ENCODE results near the gene ARHGAP9.
"Not testable (repeated sequence)": the region's sequence is repeated elsewhere in the genome, so short reads cannot be mapped to it uniquely, and the experiment has no call there.

ARHGAP9 gene

GRCh38 chr12:57430931-57431566 is 48.6 kb downstream of the ARHGAP9 start, which contains the start of gene R3HDM2:
Gene R3HDM2, minus strand, starts transcription at chr12:57431043. Its CDS starts 120,615 bp downstream, at chr12:57310428.
- Histone ChIP-seq H3K4me3 (ENCODE audit: extremely low read depth, insufficient read depth, low read length, poor library complexity, severe bottlenecking) (peak within 1 kb of the TSS; percentile 57), H3K9me3 (ENCODE audit: control insufficient read depth, low read length) (no peaks in the 10 kb centered on the region), H3K36me3 (ENCODE audit: control insufficient read depth, insufficient read depth, low read length) (no peaks in the 10 kb centered on the region), H3K4me1 (ENCODE audit: control insufficient read depth, insufficient read depth, low read length, poor library complexity, severe bottlenecking) (no peaks in the 10 kb centered on the region), H3K27ac (ENCODE audit: low read depth, low read length, severe bottlenecking) (peak within 1 kb of the TSS; percentile 95)
- 9 to 10% methylated on average over 28 to 33 of the region's 41 CpGs for WGBS, 2 experiments (ENCODE audit: insufficient coverage in 2 of 2)

- Histone ChIP-seq H3K27ac (ENCODE audit: low read depth, low read length, severe bottlenecking) (peak overlapping the region; percentile 95), H3K36me3 (ENCODE audit: control insufficient read depth, insufficient read depth, low read length) (peaks cover 4% of the 10 kb centered on the region), H3K4me3 (ENCODE audit: extremely low read depth, insufficient read depth, low read length, poor library complexity, severe bottlenecking) (peak overlapping the region; percentile 57), H3K4me1 (ENCODE audit: control insufficient read depth, insufficient read depth, low read length, poor library complexity, severe bottlenecking) (no peaks in the 10 kb centered on the region), H3K9me3 (ENCODE audit: control insufficient read depth, low read length) (no peaks in the 10 kb centered on the region)
- WGBS, 2 experiments (ENCODE audit: insufficient coverage in 2 of 2), result 0 to 2% methylated on average over 29 to 37 of the region's 74 CpGs
Measured at GRCh38 chr12:57430112-57430930, 49.3 kb downstream of the ARHGAP9 start.

- Histone ChIP-seq H3K4me3 (ENCODE audit: extremely low read depth, insufficient read depth, low read length, poor library complexity, severe bottlenecking) (peak overlapping the region; percentile 57), H3K9me3 (ENCODE audit: control insufficient read depth, low read length) (no peaks in the 10 kb centered on the region), H3K36me3 (ENCODE audit: control insufficient read depth, insufficient read depth, low read length) (peaks cover 9% of the 10 kb centered on the region), H3K4me1 (ENCODE audit: control insufficient read depth, insufficient read depth, low read length, poor library complexity, severe bottlenecking) (no peaks in the 10 kb centered on the region), H3K27ac (ENCODE audit: low read depth, low read length, severe bottlenecking) (peak overlapping the region; percentile 95)
- WGBS, 2 experiments (ENCODE audit: insufficient coverage in 2 of 2), result 31 to 49% methylated on average over 5 to 6 of the region's 9 CpGs
Measured at GRCh38 chr12:57429473-57430111, 50.1 kb downstream of the ARHGAP9 start.

GRCh38 chr12:57428965-57429364 is 50.7 kb downstream of the ARHGAP9 start:
- H3K4me1 ChIP-seq (ENCODE audit: control insufficient read depth, insufficient read depth, low read length, poor library complexity, severe bottlenecking), result no peaks in the 10 kb centered on the region
- H3K36me3 ChIP-seq (ENCODE audit: control insufficient read depth, insufficient read depth, low read length), result peaks cover 14% of the 10 kb centered on the region
- 84 to 96% methylated on average over 3 to 6 of the region's 6 CpGs for WGBS, 2 experiments (ENCODE audit: insufficient coverage in 2 of 2)
- no peak overlapping the region for H3K27ac ChIP-seq (ENCODE audit: low read depth, low read length, severe bottlenecking)
- no peak overlapping the region for H3K4me3 ChIP-seq (ENCODE audit: extremely low read depth, insufficient read depth, low read length, poor library complexity, severe bottlenecking)
- no peaks in the 10 kb centered on the region for H3K9me3 ChIP-seq (ENCODE audit: control insufficient read depth, low read length)

GRCh38 chr12:57426948-57427347 is 52.7 kb downstream of the ARHGAP9 start:
- not testable (repeated sequence) for H3K4me1 ChIP-seq (ENCODE audit: control insufficient read depth, insufficient read depth, low read length, poor library complexity, severe bottlenecking); H3K27ac ChIP-seq (ENCODE audit: low read depth, low read length, severe bottlenecking); H3K4me3 ChIP-seq (ENCODE audit: extremely low read depth, insufficient read depth, low read length, poor library complexity, severe bottlenecking); H3K9me3 ChIP-seq (ENCODE audit: control insufficient read depth, low read length)
- peaks cover 22% of the 10 kb centered on the region for H3K36me3 ChIP-seq (ENCODE audit: control insufficient read depth, insufficient read depth, low read length)
- 95 to 100% methylated on average over 4 to 6 of the region's 10 CpGs for WGBS, 2 experiments (ENCODE audit: insufficient coverage in 2 of 2)
